Neural progenitor cell (in vitro differentiated cells): ENCODE measurements around the gene CELA3B.
"Not testable (repeated sequence)": the region's sequence is repeated elsewhere in the genome, so short reads cannot be mapped to it uniquely, and the experiment has no call there.

Source experiments
- EZH2 ChIP-seq: fragments of 200-600 bp; sonication (generic); IDR thresholded peaks from 2 replicates; pipeline ENCODE4 v1.6.1; 2017; ENCODE audit warnings: antibody characterized with exemption, mild to moderate bottlenecking, moderate library complexity
- EZH2phosphoT487 ChIP-seq: fragments of 200-600 bp; sonication (generic); IDR thresholded peaks from 2 replicates; pipeline ENCODE4 v1.6.1; 2017; ENCODE audit warnings: antibody characterized with exemption
- TF ChIP-seq, protein P1 (sequence below): fragments of 200-600 bp; sonication (generic); IDR thresholded peaks from 2 replicates; pipeline ENCODE4 v1.5.1; 2017; ENCODE audit warnings: antibody characterized with exemption, mild to moderate bottlenecking

GRCh38 chr1:21969066-21969465 is 7.8 kb upstream of the CELA3B start:
- TF ChIP-seq, protein P1, sequence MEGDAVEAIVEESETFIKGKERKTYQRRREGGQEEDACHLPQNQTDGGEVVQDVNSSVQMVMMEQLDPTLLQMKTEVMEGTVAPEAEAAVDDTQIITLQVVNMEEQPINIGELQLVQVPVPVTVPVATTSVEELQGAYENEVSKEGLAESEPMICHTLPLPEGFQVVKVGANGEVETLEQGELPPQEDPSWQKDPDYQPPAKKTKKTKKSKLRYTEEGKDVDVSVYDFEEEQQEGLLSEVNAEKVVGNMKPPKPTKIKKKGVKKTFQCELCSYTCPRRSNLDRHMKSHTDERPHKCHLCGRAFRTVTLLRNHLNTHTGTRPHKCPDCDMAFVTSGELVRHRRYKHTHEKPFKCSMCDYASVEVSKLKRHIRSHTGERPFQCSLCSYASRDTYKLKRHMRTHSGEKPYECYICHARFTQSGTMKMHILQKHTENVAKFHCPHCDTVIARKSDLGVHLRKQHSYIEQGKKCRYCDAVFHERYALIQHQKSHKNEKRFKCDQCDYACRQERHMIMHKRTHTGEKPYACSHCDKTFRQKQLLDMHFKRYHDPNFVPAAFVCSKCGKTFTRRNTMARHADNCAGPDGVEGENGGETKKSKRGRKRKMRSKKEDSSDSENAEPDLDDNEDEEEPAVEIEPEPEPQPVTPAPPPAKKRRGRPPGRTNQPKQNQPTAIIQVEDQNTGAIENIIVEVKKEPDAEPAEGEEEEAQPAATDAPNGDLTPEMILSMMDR: not testable (repeated sequence)
- not testable (repeated sequence) for TF ChIP-seq EZH2phosphoT487, EZH2
